Omental fat pad (tissue), 4 donors: ENCODE results near the gene SEPTIN5. TPM values are rescaled to one million over a fixed set of nuclear protein-coding genes. Genes with fewer than 3 reads are reported as not detected.

Experiments
- ATAC-seq: fragments of 150-250 bp; one replicate; pipeline ENCODE4 v1.9.1; 2016; ENCODE audit warnings: mild to moderate bottlenecking, moderate library complexity; ENCODE audit not compliant: low FRiP score
- DNase-seq: peaks from one replicate; pipeline ENCODE4 v3.0.0-alpha.2; 2019; ENCODE audit warnings: low spot score
- total RNA-seq, 4 donors: library from RNA; depleted of rRNA; stranded (reverse); fragments of >200 nt; gene quantifications; one replicate each; pipeline ENCODE4 v1.1.0, GENCODE V29; 2016
- TF ChIP-seq, protein P1 (sequence below), 3 donors: fragments of 450-650 bp; IDR thresholded peaks; one replicate each; pipeline ENCODE4 v1.5.1; 2016 to 2017; ENCODE audit warnings: antibody characterized with exemption in 3 of 3, mild to moderate bottlenecking in 3 of 3, moderate library complexity in 2 of 3

SEPTIN5 gene
- total RNA-seq, 4 donors from 2014 or later: 3.7 to 19.1 (median 5.9) TPM

DNA sequence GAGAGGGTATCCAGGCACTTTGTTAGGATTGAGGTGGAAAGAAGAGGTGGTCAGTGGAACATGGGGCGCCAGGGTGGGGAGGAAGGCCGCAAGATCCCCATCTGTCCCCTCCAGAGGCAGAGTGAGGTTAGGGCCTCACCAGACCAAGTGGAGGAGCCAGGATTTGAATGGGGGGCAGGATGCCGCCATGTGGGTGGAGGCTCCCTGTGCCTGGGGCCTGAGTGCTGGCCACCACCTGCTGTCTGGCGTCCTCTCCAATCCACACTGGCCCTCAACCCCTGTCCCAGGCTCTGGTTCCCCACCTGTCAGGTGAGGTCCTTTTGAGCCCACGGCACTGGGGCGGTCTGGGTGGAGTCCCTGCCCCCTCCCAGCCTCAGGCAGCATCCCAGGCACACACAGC lies 28.8 kb downstream of the SEPTIN5 start:
- no peak for ATAC-seq
- no peak for DNase-seq
- TF ChIP-seq, protein P1, sequence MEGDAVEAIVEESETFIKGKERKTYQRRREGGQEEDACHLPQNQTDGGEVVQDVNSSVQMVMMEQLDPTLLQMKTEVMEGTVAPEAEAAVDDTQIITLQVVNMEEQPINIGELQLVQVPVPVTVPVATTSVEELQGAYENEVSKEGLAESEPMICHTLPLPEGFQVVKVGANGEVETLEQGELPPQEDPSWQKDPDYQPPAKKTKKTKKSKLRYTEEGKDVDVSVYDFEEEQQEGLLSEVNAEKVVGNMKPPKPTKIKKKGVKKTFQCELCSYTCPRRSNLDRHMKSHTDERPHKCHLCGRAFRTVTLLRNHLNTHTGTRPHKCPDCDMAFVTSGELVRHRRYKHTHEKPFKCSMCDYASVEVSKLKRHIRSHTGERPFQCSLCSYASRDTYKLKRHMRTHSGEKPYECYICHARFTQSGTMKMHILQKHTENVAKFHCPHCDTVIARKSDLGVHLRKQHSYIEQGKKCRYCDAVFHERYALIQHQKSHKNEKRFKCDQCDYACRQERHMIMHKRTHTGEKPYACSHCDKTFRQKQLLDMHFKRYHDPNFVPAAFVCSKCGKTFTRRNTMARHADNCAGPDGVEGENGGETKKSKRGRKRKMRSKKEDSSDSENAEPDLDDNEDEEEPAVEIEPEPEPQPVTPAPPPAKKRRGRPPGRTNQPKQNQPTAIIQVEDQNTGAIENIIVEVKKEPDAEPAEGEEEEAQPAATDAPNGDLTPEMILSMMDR (IDR thresholded peaks at IDR 0.05): no peak

GRCh38 chr22:19743651-19744050 lies 29.3 kb downstream of the SEPTIN5 start:
- DNase-seq (no peak), ATAC-seq (no peak)
- TF ChIP-seq, protein P1 (IDR thresholded peaks at IDR 0.05): no peak

DNA sequence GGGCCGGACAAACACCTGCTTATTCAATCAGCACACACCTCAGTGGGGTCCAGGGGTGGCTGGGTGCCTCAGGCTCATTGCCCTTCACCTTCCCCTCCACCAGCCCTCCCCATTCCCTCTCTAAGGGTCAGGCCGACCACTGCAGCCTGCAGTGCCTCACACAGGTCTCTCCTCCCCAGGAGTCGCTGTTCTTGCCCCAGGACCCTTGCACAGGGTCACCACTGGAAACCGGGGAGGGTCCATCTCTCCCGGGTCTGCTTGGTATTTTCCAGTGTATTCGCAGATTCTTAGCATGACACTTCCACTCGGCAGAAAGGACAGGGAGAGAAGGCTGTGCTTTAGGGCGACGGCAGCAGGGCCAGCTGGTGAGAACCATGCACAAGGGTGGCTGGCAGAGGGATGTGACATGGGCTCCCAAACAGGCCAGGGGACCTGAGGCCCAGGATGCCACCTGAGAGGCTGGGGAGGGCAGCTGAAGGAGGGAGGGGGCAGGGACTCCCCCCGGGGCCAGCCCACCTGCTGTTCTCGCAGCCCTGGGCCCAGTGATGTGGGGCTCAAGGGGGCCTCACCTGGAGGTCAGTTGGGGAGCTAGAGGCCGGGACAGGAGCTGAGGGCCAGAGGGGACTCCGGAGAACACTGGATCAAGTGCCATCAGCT lies 30.2 kb downstream of the SEPTIN5 start:
- DNase-seq: no peak
- TF ChIP-seq, protein P1 (IDR thresholded peaks at IDR 0.05): no peak
- no peak for ATAC-seq

GRCh38 chr22:19745155-19746101 lies 31.1 kb downstream of the SEPTIN5 start:
- TF ChIP-seq, protein P1 (IDR thresholded peaks at IDR 0.05): no peak
- DNase-seq (no peak), ATAC-seq (no peak)

GRCh38 chr22:19746726-19747125 lies 32.4 kb downstream of the SEPTIN5 start:
- TF ChIP-seq, protein P1 (IDR thresholded peaks at IDR 0.05): no peak
- DNase-seq (no peak), ATAC-seq (no peak)

DNA sequence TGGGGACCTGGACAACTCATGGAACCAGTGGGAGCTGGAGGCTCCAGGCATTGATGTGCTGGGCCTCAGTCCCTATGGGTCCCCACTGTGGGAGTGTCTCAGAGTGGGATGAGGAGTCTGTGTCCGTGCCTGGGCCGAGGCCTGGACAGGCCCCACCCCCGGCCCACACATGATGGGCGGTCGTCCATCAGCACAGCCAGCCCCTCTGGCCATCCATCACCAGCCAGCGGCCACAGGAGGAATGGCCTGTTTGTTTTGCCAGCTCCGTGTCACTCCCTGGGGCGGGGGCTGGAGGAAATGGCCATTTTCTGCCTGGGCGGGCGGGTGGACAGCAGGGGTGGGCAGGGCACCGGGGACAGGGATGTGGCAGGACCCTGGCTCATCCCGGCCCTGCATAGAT lies 33.2 kb downstream of the SEPTIN5 start:
- TF ChIP-seq, protein P1 (IDR thresholded peaks at IDR 0.05): no peak
- ATAC-seq (no peak), DNase-seq (no peak)
